Smooth muscle cell (in vitro differentiated cells): ENCODE data around the gene HAL. TPM values are rescaled to one million over a fixed set of nuclear protein-coding genes. Genes with fewer than 3 reads are reported as not detected.

Experiments
- DNase-seq: peaks from one replicate; lab custom pipeline; 2025; ENCODE audit not compliant: unreplicated experiment; lab: John Stamatoyannopoulos, UW
- H2AFZ ChIP-seq: fragments of 200-600 bp; sonication (generic); 2 replicates; pipeline ENCODE4 v1.6.0; 2016; ENCODE audit warnings: antibody characterized with exemption, low read depth, mild to moderate bottlenecking
- H3F3A ChIP-seq: fragments of 200-600 bp; sonication (generic); 2 replicates; pipeline ENCODE4 v1.6.0; 2017; ENCODE audit warnings: antibody characterized with exemption, low read depth
- H3K27ac ChIP-seq: fragments of 200-600 bp; sonication (generic); 2 replicates; pipeline ENCODE4 v1.5.1; 2016; ENCODE audit warnings: low read depth, mild to moderate bottlenecking
- H3K27me3 ChIP-seq: fragments of 200-600 bp; sonication (generic); 2 replicates; pipeline ENCODE4 v1.6.1; 2016; ENCODE audit warnings: low read depth, mild to moderate bottlenecking
- H3K36me3 ChIP-seq: fragments of 200-600 bp; sonication (generic); 2 replicates; pipeline ENCODE4 v1.5.1; 2016; ENCODE audit warnings: low read depth
- H3K4me1 ChIP-seq: fragments of 200-600 bp; sonication (generic); 2 replicates; pipeline ENCODE4 v1.5.1; 2016; ENCODE audit warnings: low read depth
- H3K4me2 ChIP-seq: fragments of 200-600 bp; sonication (generic); 2 replicates; pipeline ENCODE4 v1.6.0; 2016; ENCODE audit warnings: mild to moderate bottlenecking
- H3K4me3 ChIP-seq: fragments of 200-600 bp; sonication (generic); 2 replicates; pipeline ENCODE4 v1.5.1; 2016; ENCODE audit warnings: mild to moderate bottlenecking
- H3K79me2 ChIP-seq: fragments of 200-600 bp; sonication (generic); 2 replicates; pipeline ENCODE4 v1.6.0; 2016; ENCODE audit warnings: low read depth, mild to moderate bottlenecking
- H3K9ac ChIP-seq: fragments of 200-600 bp; sonication (generic); 2 replicates; pipeline ENCODE4 v1.6.0; 2016; ENCODE audit warnings: low read depth
- H3K9me3 ChIP-seq: fragments of 200-600 bp; sonication (generic); replicated peaks from 2 replicates; pipeline ENCODE4 v1.5.1; 2016; ENCODE audit warnings: low read depth
- H4K20me1 ChIP-seq: fragments of 200-600 bp; sonication (generic); 2 replicates; pipeline ENCODE4 v1.6.0; 2016; ENCODE audit warnings: low read depth
- WGBS: methylation state at CpG from one replicate; pipeline ENCODE4 v1.1.7; 2016; ENCODE audit warnings: low lambda C conversion rate; 5-methylcytosine and 5-hydroxymethylcytosine counted together
- polyA plus RNA-seq: library from polyadenylated mRNA; unstranded; fragments of >200 nt; fragmentation: Nextera tagmentation; extraction: Ambion mirVana; gene quantifications from 2 replicates; pipeline ENCODE4 v1.2.1, GENCODE V29; 2016
- total RNA-seq: library from RNA; depleted of rRNA; stranded (reverse); fragments of >200 nt; gene quantifications from 2 replicates; pipeline ENCODE4 v1.2.3, GENCODE V29; 2014
- TF ChIP-seq, protein P1 (sequence below): fragments of 200-600 bp; sonication (generic); IDR thresholded peaks from 2 replicates; pipeline ENCODE4 v1.5.1; 2017; ENCODE audit warnings: borderline replicate concordance, mild to moderate bottlenecking, antibody characterized with exemption; ENCODE audit not compliant: insufficient read depth, poor library complexity, severe bottlenecking

HAL gene
- total and polyA plus RNA-seq, 2 experiments from 2014 or later = 0.31 TPM; not detected in 1

DNA sequence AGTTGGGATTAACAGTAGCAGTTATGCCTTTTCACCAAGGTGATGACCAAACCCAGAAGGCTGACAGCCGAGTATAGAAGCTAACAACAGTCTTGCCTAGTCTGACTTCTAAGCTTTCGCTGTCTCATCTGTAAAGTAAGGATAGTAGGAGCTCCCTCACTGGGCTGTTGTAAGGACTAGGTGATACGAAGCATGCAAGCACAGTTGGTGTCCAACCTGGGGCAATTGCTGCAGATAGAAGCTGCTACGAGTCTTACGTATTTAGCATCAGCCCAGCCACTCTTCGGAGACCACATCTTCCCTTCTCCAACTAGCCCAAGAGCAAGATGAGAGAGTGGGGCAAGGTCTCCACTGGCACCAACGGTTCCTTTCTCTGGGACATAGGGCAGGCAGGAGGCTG, 6.0 kb downstream of the HAL start:
- 78% methylated on average over 7 of the region's 7 CpGs for WGBS
- Histone ChIP-seq H3K4me3 (no peak overlapping the region), H3K4me1 (no peaks in the 10 kb centered on the region), H2AFZ (no peak overlapping the region), H3K79me2 (no peaks in the 10 kb centered on the region), H3F3A (no peaks in the 10 kb centered on the region), H3K4me2 (no peak overlapping the region), H3K27me3 (peaks cover 7% of the 10 kb centered on the region), H3K36me3 (no peaks in the 10 kb centered on the region), H4K20me1 (no peaks in the 10 kb centered on the region), H3K9me3 (no peaks in the 10 kb centered on the region), H3K9ac (no peak overlapping the region), H3K27ac (no peak overlapping the region)
- TF ChIP-seq, protein P1, sequence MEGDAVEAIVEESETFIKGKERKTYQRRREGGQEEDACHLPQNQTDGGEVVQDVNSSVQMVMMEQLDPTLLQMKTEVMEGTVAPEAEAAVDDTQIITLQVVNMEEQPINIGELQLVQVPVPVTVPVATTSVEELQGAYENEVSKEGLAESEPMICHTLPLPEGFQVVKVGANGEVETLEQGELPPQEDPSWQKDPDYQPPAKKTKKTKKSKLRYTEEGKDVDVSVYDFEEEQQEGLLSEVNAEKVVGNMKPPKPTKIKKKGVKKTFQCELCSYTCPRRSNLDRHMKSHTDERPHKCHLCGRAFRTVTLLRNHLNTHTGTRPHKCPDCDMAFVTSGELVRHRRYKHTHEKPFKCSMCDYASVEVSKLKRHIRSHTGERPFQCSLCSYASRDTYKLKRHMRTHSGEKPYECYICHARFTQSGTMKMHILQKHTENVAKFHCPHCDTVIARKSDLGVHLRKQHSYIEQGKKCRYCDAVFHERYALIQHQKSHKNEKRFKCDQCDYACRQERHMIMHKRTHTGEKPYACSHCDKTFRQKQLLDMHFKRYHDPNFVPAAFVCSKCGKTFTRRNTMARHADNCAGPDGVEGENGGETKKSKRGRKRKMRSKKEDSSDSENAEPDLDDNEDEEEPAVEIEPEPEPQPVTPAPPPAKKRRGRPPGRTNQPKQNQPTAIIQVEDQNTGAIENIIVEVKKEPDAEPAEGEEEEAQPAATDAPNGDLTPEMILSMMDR = no peak
- no peak for DNase-seq

DNA sequence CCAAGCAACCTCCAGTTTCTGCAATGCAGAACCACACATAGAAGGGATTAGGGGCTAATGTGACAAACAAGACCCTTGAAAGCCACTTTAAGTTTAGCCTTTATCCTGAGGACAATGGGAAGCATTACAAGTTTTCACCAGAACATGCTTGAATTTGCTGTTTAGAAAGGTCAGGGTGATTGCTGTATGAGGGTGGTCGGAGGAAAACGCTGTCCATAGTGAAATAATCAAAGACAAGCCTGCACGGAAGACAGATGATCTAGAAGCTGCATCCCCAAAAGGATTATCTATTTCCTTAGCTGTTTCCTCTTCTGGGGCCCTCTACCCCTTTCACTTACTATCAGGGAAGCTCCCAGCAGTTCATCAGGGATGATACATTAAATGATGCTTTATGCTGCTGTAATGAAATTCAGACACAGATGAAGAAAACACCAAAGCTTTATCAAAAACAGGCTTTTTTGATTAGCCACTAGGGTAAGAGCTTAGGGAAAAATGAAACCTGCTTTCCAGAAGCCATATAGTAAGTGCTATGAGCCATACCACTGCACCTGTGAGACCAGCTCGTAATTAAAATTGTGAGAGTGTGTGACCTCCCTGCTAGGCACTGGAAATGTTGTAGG, 6.5 kb downstream of the HAL start:
- no peaks in the 10 kb centered on the region for H3K36me3 ChIP-seq
- H3K4me2 ChIP-seq = no peak overlapping the region
- no peaks in the 10 kb centered on the region for H3K9me3 ChIP-seq
- DNase-seq = no peak
- no peaks in the 10 kb centered on the region for H4K20me1 ChIP-seq
- peaks cover 7% of the 10 kb centered on the region for H3K27me3 ChIP-seq
- H3F3A ChIP-seq = no peaks in the 10 kb centered on the region
- H3K4me3 ChIP-seq = no peak overlapping the region
- H2AFZ ChIP-seq = no peak overlapping the region
- H3K9ac ChIP-seq = no peak overlapping the region
- H3K4me1 ChIP-seq = no peaks in the 10 kb centered on the region
- no peak overlapping the region for H3K27ac ChIP-seq
- TF ChIP-seq, protein P1 = no peak
- H3K79me2 ChIP-seq = no peaks in the 10 kb centered on the region
- WGBS = 64% methylated on average over 4 of the region's 4 CpGs

DNA sequence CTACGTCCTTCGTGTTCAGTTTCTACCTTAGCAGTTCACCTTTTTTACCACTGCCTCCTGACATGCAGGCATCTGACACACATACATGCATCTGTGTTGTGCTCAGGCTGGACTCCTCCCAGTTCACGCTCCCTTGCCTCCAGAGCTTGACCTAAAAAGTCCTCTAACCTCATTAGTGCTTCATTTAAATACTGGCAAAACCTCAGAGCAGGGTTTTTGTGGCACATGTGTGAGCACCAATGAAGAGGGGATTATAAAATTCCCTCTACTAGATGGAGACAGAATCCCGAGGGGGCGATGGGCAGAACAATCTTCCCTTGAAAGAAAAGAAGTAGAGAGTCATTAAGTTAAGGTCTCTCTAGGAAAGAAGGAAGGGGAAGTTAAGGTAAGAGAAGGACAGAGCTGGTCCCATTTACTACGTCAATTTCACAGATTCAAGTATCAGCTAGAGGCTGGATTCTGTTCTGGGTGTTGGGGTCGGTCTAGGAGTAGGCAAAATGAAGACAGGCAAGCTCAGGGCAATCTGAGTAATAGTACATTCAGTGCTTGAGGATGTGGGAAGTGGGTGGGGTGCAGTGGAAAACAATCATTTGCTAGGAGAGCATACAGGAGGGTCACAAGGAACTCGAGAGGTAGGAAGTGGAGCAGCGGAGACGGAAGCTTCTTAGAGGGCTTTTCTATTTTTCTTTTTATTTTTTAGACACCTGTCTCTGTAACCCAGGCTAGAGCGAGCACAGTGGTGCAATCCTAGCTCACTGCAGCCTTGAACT, 7.5 kb downstream of the HAL start:
- no peak overlapping the region for H3K4me2 ChIP-seq
- 83% methylated on average over 11 of the region's 11 CpGs for WGBS

More for the DNA sequence above, 7.5 kb downstream of the HAL start:
- Histone ChIP-seq H3K9me3 (no peaks in the 10 kb centered on the region), H2AFZ (no peak overlapping the region), H3K79me2 (no peaks in the 10 kb centered on the region), H3F3A (no peaks in the 10 kb centered on the region), H3K4me1 (no peaks in the 10 kb centered on the region), H3K9ac (no peak overlapping the region), H3K36me3 (no peaks in the 10 kb centered on the region), H3K4me3 (no peak overlapping the region), H3K27me3 (peaks cover 7% of the 10 kb centered on the region), H3K27ac (no peak overlapping the region), H4K20me1 (no peaks in the 10 kb centered on the region)
- TF ChIP-seq, protein P1 = no peak
- DNase-seq = no peak
